ENCODE results near the gene TRIM24.

DNA sequence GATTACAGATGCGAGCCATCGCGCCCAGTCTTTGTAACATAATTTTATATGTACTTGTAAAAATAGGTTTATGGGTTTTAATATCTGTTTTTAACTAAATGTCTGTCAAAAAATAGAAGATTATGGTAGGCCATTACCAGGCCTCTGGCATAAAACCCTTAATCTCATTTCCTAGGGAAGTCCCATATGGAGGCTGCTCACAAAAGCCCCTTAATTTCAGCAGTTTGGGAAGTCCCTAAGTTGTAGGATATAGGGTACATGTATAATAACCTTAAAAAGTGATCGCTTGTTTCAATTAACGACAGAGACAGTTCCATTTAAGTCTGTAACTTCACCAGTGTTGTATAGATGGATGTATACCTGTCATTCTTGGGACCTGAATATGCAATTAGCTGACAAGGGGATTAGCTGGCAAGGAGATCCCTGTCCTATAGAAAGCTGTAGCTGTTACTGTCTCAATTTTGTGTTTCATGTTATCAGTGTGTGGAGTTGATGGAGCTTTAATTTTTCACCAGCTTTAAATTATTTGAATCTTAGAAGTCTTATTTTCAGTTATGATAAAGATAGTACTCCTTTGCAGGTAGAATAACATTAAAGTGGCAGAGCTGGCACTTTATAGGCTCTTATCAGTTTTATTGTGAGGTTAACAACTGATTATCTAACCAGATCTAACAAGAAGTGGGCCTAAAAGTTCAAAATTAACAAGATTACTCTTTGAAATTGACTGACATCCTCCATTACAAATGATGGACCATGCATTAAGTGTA lies 10.5 kb downstream of the TRIM24 start:
- TF ChIP-seq, protein P1, sequence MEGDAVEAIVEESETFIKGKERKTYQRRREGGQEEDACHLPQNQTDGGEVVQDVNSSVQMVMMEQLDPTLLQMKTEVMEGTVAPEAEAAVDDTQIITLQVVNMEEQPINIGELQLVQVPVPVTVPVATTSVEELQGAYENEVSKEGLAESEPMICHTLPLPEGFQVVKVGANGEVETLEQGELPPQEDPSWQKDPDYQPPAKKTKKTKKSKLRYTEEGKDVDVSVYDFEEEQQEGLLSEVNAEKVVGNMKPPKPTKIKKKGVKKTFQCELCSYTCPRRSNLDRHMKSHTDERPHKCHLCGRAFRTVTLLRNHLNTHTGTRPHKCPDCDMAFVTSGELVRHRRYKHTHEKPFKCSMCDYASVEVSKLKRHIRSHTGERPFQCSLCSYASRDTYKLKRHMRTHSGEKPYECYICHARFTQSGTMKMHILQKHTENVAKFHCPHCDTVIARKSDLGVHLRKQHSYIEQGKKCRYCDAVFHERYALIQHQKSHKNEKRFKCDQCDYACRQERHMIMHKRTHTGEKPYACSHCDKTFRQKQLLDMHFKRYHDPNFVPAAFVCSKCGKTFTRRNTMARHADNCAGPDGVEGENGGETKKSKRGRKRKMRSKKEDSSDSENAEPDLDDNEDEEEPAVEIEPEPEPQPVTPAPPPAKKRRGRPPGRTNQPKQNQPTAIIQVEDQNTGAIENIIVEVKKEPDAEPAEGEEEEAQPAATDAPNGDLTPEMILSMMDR (IDR thresholded peaks at IDR 0.05), result no peak
- no peak for TF ChIP-seq EZH2 (IDR thresholded peaks at IDR 0.05)
- TF ChIP-seq EZH2phosphoT487 (IDR thresholded peaks at IDR 0.05), result no peak

All from neural progenitor cell (in vitro differentiated cells).